GM21367 (cell line): Measurements from ENCODE around the gene NOTCH4.

ENCODE experiments used
- ATAC-seq: cut with Tn5 transposase; IDR thresholded peaks from one replicate; pipeline ENCODE4 v1.9.1; 2021; ENCODE audit not compliant: unreplicated experiment

Gene NOTCH4

DNA sequence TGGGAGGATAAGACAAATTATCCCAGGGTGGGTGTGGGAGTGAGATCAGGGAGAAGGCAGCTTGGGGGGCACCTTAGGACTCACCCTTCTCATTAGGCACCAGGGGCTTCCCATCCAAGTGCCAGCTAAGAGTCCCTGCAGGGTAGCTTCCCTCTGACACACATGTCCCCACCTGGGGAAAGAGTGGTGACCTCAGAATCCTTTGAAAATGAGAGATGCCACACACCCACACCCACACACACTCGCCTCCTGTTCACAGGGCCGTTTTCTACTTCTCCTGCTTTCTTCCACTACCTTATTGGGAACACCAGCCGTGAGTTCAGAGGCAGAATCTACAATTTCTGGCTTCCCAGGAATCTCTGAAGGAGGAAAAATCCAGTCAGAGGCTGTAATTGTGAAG, 40.8 kb downstream of the NOTCH4 start:
- no peak for ATAC-seq

DNA sequence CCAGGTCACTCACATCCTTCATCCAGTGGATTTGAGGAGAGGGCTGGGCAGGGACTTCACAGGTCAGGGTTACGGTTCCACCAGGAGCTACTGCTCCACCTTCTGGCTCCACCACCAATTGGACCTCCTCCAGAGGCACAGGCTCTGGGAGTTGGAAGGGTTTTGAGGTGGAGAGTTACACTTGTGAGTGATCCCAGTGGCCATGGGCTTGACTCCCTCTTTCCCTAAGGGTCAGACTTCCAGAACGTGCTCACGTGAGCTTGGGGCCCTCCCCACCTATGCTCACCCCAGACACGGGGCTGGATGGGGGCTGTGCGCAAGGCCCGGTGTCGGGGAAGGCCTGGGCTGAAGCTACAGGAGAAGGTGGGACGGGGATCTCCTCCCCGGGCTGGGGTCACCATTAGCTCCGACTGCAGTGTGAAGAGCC, 41.3 kb downstream of the NOTCH4 start:
- ATAC-seq, result no peak

DNA sequence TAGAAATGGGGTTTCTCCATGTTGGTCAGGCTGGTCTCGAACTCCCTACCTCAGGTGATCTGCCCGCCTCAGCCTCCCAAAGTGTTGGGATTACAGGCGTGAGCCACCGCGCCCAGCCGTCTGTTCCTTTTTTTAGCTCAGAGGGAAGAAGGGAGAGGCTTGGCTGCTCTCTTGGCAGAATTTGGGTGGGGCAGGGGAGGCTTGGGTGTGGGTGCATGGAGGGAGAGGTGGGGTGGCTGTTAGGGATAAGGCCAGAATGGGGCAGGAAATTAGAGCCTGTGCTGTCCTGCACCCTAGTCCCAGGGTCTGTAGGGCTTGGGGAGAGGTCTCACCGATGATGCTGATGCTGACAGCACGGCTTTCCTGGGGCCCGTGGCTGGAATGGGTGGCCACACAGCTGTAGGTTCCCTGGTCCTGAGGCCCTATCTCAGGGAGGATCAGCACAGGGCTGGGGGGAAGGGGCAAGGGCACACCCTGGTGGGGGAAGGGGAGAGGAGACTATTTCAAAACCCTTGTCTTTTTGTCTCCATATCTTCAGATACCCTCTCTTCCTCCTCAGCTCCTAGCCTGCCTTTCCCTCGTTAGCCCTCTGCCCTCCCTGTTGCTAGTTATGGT, 41.8 kb downstream of the NOTCH4 start:
- no peak for ATAC-seq

DNA sequence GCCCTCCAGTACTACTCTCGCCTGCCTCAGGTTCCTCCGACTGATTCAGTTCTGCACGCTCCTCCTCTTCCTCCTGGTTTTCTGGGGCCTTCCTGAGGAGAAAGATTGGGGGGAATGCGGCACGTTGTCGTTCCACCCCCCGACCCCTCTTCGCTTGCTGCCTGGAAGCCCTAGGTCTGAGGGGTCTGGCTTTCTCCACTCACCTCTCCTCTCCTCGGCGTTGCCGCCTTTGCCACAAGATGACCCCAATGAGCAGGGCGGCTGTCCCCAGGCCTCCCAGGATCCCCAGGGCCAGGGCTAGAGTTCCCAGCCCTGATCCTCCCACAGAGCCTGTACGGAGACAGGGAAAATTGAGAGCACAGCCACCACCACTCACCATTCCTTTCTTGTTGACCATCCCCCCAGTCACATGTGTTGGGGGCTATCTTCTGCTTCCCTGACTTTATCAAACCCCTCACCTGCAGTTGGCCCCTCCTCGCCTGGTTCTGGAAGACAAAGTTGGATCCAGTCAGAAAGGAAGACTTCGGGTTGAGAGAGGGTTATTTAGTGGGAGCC, 42.6 kb downstream of the NOTCH4 start:
- ATAC-seq, result no peak

DNA sequence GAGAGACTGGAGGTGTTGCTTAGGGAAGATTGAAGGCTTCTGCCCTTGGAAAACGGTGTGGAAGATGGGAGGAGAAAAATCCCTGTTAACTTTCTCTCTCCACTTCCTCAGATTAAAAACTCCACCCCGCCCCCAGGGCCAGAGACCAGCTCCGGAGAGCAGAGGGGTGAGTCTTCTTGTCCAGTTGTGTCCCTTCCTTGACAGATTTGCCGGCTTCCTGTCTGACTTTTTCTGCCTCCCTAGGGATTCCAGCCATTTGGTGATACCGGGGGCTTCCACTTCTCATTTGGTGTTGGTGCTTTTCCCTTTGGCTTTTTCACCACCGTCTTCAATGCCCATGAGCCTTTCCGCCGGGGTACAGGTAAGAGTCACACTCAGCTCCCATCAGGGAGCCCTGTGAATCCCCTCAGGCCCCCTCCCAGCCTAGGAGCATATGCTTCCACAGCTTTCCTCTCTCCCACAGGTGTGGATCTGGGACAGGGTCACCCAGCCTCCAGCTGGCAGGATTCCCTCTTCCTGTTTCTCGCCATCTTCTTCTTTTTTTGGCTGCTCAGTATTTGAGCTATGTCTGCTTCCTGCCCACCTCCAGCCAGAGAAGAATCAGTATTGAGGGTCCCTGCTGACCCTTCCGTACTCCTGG, 44.0 kb downstream of the NOTCH4 start:
- no peak for ATAC-seq

DNA sequence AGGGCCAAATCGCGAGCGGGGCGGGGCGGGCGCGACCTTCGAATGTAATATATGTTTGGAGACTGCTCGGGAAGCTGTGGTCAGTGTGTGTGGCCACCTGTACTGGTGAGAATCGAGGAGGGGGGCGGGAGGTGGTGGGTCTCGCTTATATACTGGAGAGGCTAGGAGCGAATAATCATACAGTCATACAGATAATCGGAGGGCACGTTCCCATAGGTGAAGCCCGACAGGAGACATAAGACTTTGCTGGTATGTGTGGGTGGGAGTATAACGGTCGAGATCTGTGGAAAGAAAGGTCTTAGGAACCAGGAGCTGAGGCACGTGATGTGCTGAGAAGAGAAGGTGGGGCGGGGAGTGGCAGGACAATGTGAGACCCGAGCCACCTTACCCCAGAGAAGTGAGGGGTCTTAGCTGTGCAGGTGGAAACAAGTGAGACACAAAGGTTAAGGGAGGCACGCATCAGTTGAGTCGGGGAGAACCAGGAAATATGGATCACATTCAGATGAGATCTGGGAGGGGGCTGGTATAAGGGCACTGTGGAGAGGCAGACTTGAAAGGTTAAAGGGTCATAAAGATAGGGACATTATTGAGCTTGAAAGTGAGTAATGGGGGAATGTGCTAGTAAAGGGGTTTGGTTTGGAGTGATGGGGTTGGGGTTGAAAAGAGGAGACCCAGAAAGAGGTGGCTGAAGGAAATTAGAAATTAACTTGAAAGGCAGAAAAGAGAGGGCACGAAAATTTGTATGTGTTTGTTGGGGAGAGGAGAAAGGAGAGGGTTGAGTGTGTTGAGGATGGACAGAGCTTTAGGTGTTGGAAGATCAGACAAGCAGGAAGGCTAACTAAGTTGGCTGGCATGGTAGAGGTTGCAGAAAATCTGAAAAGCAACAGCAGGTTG, 45.1 kb downstream of the NOTCH4 start:
- ATAC-seq, result no peak

DNA sequence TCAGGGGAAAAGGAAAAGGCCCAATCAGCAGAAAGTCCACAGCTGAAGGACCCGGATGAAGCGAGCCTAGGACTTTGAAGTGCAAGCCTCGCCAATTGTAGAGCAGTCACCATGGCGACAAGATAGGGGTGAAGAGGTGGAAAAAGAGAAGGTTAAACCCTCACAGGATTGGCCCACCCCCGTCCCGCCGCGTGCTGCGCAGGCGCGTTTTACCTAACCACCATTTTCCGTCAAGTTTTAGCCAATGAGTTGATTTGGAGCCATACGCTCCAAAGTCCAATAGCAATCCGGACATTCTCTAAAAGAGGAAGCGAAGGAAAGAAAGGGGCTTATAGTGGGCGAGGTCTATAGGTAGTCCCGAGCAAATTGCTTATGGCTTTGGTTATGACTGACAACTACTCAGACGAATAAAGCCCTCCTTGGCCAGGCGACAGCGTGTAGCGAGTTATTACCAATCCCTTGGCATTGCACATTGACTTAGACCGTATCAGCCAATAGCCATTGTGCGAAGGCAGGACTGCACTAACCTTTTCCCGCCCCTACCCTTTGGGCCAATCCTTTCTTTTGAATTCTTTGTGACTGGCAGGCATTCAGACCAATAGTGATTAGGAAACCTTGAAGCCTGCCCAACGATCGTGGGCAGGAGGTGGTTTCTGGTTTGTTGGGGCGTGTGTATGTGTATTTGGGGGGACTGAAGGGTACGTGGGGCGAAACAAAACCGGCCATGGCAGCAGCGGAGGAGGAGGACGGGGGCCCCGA, 45.9 kb downstream of the NOTCH4 start, which contains the start of gene RNF5:
RNF5 (plus strand) TSS at position 618 of the 759 bp plus-strand sequence; CDS start at position 725, 107 bp downstream.
- peak; percentile 57 for ATAC-seq

DNA sequence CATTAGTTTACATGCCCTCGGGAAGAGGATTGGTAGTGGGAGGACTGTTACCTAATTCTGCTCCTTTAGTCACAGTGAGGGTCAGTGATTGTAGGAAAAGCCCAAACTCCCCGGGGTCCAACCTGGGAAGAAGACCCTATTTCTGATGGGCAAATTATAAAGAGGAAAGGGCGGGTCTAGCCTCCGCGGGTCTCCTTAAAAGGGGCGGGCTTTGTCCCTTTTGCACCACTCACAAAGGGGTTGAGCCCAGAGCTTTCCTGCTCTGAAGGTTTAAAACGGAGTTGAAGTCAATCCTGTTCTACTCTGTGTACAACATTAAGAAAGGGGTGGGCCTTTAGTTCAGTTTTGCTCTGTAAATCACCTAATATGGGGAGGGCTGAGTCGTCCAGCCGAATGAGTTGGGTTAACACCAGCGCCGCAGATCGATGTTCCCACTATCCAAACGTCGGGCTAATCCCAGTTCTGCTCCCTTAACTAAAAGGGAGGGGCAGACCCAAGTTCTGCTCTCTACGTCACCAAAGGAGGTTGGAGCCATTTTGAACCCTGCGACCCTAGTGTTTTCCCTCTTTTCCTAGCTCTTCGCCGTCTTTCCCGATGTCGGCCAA, 46.6 kb downstream of the NOTCH4 start:
- peak; percentile 2 for ATAC-seq

DNA sequence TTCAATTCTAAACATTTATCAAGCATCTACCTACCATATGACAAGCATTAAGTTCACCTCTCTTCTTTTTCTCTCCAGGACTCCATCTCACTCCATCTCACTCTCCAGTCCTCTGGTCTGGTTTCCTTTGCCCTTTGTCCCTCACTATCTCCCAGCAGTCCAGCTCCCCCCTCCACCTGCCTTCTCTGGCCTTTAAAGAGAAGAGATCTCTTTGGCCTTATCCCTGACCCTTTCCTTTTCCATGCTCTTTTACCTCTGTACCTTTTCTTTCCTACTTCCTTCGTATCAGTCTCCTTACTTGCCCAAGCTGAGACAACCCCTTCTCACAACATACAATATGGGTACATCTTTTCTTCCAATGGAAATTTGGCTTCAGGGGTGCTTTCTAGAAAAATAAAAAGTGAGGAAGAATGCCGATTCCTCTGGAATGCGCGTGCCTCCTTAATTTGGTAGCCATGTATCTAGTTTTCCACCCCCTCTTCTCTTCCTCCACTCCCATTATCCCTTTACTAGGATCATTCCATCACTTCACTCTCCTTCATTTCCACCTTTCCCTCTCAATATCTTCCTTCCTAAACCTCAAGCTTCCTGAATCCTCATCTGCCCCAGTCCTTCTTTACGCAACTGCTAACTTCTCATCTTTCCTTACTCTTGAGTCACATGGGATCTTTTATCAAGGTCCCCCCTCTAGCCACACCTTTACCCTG, 47.2 kb downstream of the NOTCH4 start:
- ATAC-seq, result no peak

DNA sequence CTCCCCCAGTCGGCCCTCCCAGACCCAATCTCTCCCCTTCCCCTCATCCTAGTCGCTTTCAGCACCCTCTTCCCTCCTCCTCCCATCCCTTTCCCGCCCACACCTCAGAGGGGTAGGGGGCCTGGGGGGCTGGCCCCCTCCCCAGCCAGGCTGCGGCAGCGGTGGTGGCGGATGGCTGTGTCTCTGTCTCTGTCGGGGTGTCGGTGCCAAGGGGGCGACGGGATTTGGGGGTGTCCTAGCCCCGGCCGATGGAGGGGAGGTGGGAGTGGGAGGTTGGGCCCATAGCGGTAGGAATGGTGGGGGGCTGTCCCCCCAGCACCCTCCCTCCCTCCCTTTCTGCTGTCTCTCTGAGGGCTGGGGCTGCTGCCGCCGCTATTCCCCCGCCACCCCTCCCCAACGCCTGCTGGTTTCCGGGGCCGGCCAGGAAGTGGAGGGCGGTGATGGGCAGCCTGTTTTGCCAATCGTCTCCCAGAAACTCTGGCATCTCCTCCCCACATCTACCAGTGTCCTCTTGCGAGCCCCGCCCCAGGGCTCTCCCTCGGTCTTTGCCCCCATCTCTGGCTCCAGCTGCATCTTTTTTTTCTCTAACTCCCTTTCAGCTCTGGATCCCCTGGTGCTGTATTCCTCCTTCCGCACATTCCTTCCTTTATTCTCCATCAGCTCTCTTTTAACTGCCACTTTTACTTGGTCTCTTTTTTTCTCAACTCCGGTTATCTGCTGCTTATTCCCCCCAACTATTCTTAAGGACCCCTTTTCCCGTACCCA, 48.0 kb downstream of the NOTCH4 start, which contains the start of gene AGPAT1:
AGPAT1 (minus strand) TSS at position 374 of the 765 bp plus-strand sequence. CDS start 4,588 bp downstream, outside the sequence.
- peak; percentile 37 for ATAC-seq

DNA sequence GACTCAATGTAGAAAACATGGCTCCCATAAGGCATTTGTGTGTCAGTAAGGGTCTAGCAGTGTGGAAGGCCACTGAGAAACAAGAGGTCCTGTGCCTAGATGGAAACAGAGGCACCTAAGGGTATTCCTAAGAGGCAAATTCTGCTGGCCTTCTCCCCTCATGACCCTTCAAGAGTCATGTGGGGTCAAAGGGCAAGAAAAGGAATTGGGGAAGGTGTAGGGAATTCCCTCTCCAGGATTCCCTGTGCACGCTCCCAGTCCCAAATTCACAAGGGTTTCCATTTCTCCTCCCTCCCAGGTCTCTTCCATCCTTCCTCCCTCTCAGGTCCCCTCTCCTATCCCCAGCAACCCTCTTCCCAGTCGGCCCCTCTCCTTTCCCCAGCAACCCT, 48.6 kb downstream of the NOTCH4 start:
- ATAC-seq, result no peak

DNA sequence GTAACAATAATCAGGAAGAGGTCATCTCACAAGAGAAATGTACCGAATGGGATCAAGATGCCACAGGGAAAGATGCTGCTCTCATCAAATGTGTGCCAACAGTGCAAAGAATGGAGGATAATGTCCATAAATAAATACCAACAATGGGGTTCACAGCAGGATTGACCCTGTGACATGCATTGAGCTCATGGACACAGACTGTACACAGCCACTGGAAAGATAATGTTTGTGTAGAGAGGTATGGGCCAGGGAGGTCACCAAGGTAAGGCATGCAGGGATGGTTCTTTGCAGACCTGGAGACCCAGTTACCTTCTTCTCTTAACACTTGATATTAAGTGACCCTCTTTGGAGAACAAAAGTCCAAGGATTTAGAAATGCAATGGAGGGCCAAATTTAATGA, 49.5 kb downstream of the NOTCH4 start:
- no peak for ATAC-seq

DNA sequence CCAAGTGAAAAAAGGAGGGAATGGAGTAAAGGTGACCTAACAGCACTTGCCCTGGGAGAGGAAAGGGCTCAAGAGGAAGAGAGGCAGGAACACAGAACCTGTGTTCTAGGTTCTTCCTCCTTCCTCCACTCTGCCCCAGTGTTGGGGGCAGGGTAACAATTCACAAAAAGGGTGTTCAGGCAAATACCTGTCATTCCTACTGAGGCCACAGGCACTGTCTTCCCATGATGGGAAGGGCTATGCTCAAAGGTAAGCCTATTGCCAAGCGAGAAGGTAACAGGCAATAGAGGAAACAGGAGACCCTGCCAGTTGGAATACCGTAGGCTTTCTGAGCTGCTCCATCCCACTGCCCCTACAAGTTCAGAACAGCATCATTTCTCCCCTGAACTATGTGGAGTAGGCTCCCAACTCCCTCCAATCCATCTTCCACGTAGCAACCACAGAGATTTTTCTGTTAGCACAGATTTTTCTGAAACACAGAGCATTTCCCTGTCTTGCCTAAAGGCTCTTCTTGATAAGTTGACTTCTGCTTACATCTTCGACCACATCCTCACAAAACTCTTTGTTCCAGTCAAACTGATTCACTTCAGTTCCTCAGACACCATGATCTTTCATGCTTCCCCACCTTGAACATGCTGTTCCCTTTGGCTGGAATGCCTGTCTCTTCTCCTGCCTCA, 50.7 kb downstream of the NOTCH4 start:
- no peak for ATAC-seq

DNA sequence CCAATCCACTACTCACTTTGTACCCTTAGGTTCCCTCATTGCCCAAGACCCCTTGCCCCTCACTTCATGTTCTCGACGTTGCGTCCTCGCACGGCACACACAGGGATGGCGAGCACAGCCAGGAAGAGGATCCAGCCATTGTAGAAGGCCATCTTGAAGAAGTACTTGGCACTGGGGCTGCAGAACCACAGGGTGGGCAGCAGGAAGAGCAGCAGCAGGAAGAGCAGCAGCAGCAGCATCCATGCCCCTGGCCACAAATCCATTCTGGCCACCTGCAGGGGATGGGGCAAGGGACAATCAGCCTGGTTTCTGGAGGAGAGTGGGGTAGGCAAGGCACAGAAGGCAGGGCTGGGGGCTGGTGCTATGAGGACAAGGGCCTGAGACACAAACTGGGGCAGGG, 52.6 kb downstream of the NOTCH4 start:
- ATAC-seq, result no peak

DNA sequence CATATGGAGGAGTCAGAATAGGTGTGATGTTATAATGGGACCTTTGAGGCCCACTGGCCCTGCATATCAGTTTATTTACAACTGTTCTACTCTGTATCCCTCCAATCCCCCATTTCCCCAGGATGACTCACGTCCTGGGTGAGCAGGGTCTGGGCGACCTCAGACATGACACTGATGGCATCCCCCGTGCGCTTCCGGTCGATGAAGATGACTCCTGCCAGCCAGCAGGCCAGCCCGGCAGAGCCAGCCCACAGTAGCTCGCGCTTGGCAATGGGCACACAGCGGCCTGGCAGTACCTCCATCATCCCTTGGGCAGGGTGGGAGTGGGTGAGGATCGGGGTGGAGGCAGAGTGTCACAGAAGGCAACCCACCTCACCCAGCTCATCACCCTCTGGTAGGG, 53.6 kb downstream of the NOTCH4 start:
- no peak for ATAC-seq

DNA sequence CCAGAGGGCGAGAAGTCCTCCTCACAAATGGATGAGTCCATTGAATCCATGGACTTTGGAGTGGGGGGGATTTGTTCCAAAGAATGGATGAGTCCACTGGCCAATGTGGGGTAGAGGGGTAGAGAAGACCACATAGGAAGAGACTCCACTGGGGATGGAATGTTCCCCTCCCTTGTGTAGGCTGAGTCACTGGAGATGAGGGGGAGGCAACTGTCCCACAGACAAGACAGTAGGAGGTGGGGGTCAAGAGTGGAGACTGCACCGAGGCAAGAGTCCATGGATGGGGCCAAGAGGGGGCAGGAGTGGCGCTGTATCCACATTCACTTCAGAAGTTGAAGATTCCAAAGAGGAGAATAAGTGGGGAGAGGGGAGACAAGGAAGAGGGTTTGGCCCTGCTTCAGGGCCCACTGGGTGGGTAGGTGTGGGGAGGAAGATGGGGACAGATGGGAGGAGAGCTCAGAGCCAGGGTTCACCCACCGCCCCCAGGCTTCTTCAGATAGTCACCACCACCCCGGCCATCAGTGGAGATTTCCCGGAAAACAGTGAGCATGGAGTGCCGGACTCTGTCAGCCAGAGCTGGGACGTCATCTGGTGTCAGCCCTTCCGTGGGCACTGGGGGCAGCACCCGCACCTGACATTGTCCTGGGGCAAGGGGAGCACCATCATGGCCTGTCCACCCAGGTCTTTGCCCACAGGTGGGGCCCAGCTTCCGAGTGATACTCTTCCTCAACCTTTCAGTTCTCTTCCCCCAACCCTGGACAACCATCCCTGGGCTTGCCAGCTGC, 54.9 kb downstream of the NOTCH4 start:
- no peak for ATAC-seq

DNA sequence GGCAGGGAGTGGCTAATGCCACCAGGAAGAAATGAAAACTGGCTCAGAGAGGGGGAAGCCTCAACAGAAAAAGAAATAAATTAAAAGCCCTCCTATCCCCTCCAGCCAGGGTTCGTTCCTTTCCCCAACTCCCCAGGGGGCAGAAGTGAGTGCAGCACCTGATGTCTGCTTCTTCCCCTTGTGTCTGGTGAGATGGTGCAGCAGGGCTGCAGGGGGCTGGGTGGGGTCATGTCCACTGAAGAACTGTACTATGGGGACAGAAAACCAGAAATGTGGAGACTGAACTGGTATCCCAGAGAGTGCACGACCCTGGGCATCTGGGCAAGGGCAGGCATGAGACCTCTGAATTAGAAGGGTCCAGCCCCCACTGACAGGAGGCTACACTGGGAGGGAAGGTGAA, 55.5 kb downstream of the NOTCH4 start:
- ATAC-seq, result no peak
